T-helper 1 cell treated with Interleukin-12 subunit alpha and Interleukin-12 subunit beta and Interleukin-4 antibody, amounts not matched to agents 30 μg/mL and 1 μg/mL, for 36 hours (primary cell): ENCODE results near the gene LPCAT4.

Experiments used
- H3K27ac Mint-ChIP-seq: one replicate; pipeline ENCODE4 v1.8.0; 2021; ENCODE audit warnings: mild to moderate bottlenecking, mixed read lengths
- H3K27me3 Mint-ChIP-seq: one replicate; pipeline ENCODE4 v1.8.0; 2021; ENCODE audit warnings: low read depth, mixed read lengths
- H3K36me3 Mint-ChIP-seq: one replicate; pipeline ENCODE4 v1.8.0; 2021; ENCODE audit warnings: low read depth, mixed read lengths
- H3K4me1 Mint-ChIP-seq: one replicate; pipeline ENCODE4 v1.8.0; 2021; ENCODE audit warnings: low read depth, mixed read lengths
- H3K4me3 Mint-ChIP-seq: one replicate; pipeline ENCODE4 v1.8.0; 2021; ENCODE audit warnings: mild to moderate bottlenecking, moderate library complexity, mixed read lengths
- H3K9me3 Mint-ChIP-seq: one replicate; pipeline ENCODE4 v1.8.0; 2021; ENCODE audit warnings: mixed read lengths

LPCAT4 gene

DNA sequence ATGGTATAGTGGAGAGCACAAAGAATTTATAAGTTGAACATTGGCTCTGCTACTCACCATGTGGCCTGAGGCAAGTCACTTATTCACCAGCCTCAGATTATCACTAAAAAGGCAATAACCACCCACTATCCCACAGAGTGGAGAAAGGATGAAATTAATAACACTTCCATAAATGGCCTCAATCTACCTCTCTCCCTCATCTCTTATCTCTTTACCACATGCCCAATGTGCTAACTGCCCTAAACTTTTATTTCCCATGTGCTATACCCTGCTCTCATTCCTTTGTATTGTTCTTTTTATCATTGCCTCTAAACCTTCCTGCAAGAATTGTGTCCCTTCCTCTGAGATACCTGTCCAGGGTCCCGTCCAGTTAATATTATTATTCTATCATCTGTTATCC lies 55.4 kb downstream of the LPCAT4 start:
- peaks cover 26% of the 10 kb centered on the region for H3K4me1 Mint-ChIP-seq

More for the DNA sequence above, 55.4 kb downstream of the LPCAT4 start:
- no peak overlapping the region for H3K4me3 Mint-ChIP-seq
- H3K36me3 Mint-ChIP-seq: peaks cover 29% of the 10 kb centered on the region
- H3K27ac Mint-ChIP-seq: peak overlapping the region; percentile 2
- H3K27me3 Mint-ChIP-seq: no peaks in the 10 kb centered on the region
- H3K9me3 Mint-ChIP-seq: no peaks in the 10 kb centered on the region
